GM15510 (cell line): ENCODE data around the gene SCARB1.

Experiments used
- POLR2A ChIP-seq: IDR thresholded peaks from 3 replicates; pipeline ENCODE4 v1.6.1; 2011; ENCODE audit warnings: borderline replicate concordance; ENCODE audit not compliant: insufficient read length; ENCODE audit errors: extremely low read depth

The SCARB1 gene

DNA sequence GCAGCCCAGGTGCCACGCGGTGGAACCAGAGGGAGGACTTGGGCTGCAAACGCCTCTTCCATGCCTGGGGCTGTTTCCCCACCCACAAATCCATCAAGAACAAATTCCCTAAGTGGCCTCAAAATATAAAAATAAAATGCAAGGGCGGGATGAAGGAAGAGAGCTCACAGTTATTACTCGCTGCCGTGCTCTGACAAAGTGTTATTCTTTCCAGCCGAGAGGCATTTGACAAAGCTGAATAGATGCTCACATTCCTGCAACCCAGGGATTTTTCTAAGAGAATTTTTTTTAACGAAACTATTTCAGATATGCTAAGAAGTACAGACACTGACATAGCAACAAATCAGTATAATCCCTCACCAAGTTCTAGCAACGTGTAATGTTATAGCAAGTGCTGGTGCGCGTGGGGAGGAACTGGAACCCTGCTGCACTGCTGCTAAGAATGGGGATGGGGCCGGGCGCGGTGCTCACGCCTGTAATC, 70.7 kb downstream of the SCARB1 start:
- TF ChIP-seq POLR2A, result no peak

DNA sequence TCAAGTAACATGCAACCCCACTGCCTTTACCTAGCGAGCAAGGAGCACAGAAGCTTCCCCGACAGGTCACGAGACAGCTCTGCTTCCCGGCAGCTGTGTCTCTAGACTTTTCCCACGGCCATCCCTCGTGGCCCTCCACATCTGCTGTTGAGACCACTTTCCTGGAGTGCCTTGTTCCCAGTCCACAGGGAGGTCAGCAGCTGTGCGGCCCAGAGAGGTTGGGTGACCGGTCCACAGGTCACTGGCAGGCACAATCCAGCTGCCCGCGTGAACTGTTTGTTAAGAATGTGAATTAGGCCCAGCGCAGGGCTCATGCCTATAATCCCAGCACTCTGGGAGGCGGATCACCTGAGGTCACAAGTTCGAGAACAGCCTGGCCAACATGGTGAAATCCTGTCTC, 71.5 kb downstream of the SCARB1 start:
- no peak for TF ChIP-seq POLR2A

GRCh38 chr12:124790650-124791400, 72.8 kb downstream of the SCARB1 start:
- no peak for TF ChIP-seq POLR2A

- TF ChIP-seq POLR2A, result no peak
These were observed 74.6 kb downstream of the SCARB1 start for GRCh38 chr12:124788936-124789555.

- TF ChIP-seq POLR2A, result no peak
These were observed 77.4 kb downstream of the SCARB1 start for GRCh38 chr12:124786061-124786964.

DNA sequence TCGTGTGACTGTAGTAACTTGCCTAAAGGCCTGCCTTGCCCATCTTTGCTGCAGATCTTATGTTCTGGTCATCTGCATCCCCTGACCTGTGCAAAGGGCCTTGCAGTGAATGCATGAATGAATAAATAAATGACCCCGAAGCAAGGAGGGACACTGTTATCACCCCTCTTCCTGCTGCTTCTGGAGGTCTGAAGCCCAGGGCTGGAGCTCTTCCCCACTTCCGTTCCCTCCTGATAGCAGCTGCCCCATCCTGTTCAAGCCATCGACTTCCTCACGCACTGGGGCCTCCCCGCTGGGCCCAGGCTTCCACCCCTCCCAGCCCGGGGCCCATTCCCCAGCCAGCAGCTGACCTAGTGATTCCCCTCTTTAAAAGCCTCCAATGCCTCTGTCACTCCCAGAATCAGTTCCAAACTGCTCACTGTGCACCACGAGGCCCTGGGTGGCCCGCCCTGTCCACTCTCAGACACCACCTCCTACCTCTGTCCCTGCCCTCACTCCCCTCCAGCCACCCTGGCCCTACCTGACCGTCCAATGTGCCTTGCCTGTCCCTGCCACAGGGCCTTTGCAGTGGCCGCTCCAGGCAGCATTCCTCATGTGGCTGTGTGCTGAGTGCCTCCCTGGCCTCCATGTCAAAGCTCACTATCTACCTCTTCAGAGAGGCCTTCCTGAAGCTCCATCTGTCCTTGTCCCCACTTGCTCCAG, 78.6 kb downstream of the SCARB1 start:
- no peak for TF ChIP-seq POLR2A

DNA sequence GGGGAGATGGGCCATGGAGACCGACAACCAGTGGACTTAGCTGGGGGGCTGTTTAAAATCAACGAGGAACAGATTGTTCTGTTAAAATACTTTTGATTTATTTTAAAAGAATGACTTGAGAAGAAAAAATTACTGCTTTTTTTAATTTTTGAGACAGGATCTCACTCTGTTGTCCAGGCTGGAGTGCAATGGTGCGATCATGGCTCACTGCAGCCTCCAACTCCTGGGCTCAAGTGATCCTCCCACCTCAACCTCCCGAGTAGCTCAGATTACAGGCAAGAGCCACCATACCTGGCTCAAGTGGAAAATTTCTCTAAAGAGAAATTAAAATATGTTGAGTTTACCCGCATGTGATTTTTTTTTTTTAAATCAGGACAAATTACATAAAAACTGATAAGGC, 80.6 kb downstream of the SCARB1 start:
- TF ChIP-seq POLR2A, result no peak

GRCh38 chr12:124782132-124782531, 81.5 kb downstream of the SCARB1 start:
- TF ChIP-seq POLR2A, result no peak

- TF ChIP-seq POLR2A, result no peak
These were observed 82.6 kb downstream of the SCARB1 start for GRCh38 chr12:124780752-124781685.

DNA sequence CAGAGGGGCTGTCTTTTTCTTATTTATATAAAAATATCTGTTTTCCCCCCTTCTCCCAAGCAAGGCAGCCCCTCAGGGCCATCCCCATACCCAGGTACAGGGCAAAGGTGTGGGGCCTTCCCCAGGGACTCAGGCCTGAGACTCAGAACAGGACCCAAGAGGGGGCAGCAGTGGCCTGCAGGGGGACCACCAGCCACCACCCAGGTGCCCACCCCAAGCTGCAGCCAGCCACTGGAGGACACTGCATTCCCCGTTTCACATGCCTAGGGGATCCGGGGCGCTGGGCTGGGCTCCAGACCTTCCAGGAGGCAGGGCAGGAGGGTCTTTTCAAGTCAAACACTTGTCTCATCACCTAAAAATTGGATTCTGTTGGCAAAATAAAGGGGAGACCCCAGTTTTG, 83.3 kb downstream of the SCARB1 start:
- no peak for TF ChIP-seq POLR2A

- no peak for TF ChIP-seq POLR2A
These were observed 84.2 kb downstream of the SCARB1 start for GRCh38 chr12:124779161-124780141.

DNA sequence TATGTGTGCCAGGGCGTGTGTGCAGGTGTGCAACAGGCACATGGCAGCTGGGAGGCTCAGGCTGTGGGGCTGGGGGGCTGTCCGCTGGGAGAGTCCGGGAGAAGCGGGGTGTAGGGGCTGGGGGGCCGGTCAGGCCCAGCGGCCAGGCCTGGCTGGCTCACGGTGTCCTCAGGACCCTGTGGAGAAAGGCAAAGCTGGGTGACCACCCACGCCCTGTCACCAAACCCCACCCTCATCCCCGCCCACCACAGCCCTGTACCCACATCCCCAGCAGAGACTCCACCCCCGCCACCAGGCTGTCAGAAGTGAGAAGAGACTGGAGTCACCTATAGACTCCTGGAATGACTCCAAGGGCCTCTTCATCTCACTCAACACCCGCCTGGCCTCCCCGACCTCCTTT, 85.3 kb downstream of the SCARB1 start:
- TF ChIP-seq POLR2A, result no peak

DNA sequence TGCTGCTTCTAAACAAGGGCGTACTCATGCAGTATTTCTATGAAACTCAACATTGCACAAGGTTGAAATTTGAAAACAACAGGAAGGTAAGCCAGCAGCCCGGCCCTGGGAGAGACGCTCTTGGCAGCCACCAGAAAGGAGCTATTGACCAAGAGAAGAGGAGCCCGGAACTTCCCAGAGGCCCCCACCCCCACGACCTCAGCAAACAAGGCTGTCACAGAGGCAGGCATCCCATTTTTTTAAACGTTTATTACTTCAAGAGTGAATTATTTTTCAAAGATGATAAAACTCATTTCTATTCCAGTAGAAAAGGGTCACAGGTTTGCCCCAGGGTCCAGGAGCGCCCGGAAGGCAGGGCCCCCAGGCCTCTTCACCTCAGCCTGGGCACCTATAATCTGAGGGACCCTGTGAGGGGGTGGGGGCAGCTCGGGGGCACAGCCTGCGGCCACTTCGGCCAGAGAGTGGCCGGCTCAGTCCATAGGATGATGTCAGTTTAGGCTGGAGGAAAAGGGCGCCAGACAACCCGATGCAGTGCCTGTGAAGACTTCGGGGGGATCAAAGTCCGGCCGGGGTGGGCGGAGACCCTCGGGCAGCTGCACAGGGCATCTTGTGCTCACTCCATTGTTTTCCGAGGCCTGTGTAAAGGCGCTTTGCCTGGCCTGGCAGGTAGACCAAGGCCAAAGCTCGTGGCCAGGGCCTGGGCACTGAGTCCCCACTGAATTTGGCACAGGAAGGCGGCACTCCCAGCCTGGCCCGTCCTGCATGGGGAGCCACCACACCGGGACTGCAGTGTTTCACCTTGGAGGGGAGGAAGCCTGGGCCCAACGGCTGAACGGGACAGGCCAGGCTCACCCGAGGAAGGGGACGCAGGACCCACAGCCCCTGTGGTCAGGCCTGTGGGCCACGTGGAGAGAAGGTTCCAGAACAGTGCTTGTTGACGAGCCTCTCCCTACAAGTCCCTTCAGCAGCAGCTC, 86.0 kb downstream of the SCARB1 start:
- no peak for TF ChIP-seq POLR2A
